GM21423 (cell line): Measurements from ENCODE around the gene EPAS1.

Experiments
- ATAC-seq: cut with Tn5 transposase; IDR thresholded peaks from one replicate; pipeline ENCODE4 v1.9.1; 2021; ENCODE audit warnings: mild to moderate bottlenecking, moderate library complexity; ENCODE audit not compliant: unreplicated experiment

The EPAS1 gene

GRCh38 chr2:46430413-46430812 lies 133.2 kb downstream of the EPAS1 start:
- no peak for ATAC-seq

- ATAC-seq, result no peak
Measured at GRCh38 chr2:46430992-46431391, 133.8 kb downstream of the EPAS1 start.

GRCh38 chr2:46431481-46432235 lies 134.5 kb downstream of the EPAS1 start:
- no peak for ATAC-seq

GRCh38 chr2:46434851-46435273 lies 137.7 kb downstream of the EPAS1 start:
- no peak for ATAC-seq

- ATAC-seq, result no peak
Measured at GRCh38 chr2:46435353-46435752, 138.1 kb downstream of the EPAS1 start.

- ATAC-seq, result no peak
Measured at GRCh38 chr2:46435796-46436360, 138.7 kb downstream of the EPAS1 start.
